ENCODE measurements around the gene INPP5K.

The INPP5K gene

GRCh38 chr17:1480747-1481465 is 35.5 kb downstream of the INPP5K start:
- Histone ChIP-seq H3K27me3 (ENCODE audit: control insufficient read depth, insufficient read depth, low read length) (no peaks in the 10 kb centered on the region), H3K4me1 (ENCODE audit: control insufficient read depth, insufficient read depth, low read length) (peaks cover 3% of the 10 kb centered on the region; the same call in 1 of the 2 replicates), H3K9me3 (ENCODE audit: control insufficient read depth, insufficient read depth, low read length) (no peaks in the 10 kb centered on the region), H3K4me3 (ENCODE audit: low read depth, low read length) (no peak overlapping the region), H3K36me3 (ENCODE audit: control insufficient read depth, insufficient read depth, low read length) (peaks cover 48% of the 10 kb centered on the region), H3K27ac (ENCODE audit: low read depth, low read length) (no peak overlapping the region), H3K9ac (ENCODE audit: low read depth, low read length) (no peak overlapping the region)

- no peak overlapping the region for H3K27ac ChIP-seq (ENCODE audit: low read depth, low read length)
- H3K27me3 ChIP-seq (ENCODE audit: control insufficient read depth, insufficient read depth, low read length): no peaks in the 10 kb centered on the region
- H3K9ac ChIP-seq (ENCODE audit: low read depth, low read length): no peak overlapping the region
- no peaks in the 10 kb centered on the region for H3K4me1 ChIP-seq (ENCODE audit: control insufficient read depth, insufficient read depth, low read length)
- H3K9me3 ChIP-seq (ENCODE audit: control insufficient read depth, insufficient read depth, low read length): no peaks in the 10 kb centered on the region
- peaks cover 55% of the 10 kb centered on the region for H3K36me3 ChIP-seq (ENCODE audit: control insufficient read depth, insufficient read depth, low read length)
- no peak overlapping the region for H3K4me3 ChIP-seq (ENCODE audit: low read depth, low read length)
Measured at GRCh38 chr17:1478418-1478817, 38.0 kb downstream of the INPP5K start.

- H3K36me3 ChIP-seq (ENCODE audit: control insufficient read depth, insufficient read depth, low read length): peaks cover 42% of the 10 kb centered on the region
- H3K27me3 ChIP-seq (ENCODE audit: control insufficient read depth, insufficient read depth, low read length): no peaks in the 10 kb centered on the region
- H3K9ac ChIP-seq (ENCODE audit: low read depth, low read length): no peak overlapping the region
- no peaks in the 10 kb centered on the region for H3K9me3 ChIP-seq (ENCODE audit: control insufficient read depth, insufficient read depth, low read length)
- H3K4me3 ChIP-seq (ENCODE audit: low read depth, low read length): no peak overlapping the region
- no peak overlapping the region for H3K27ac ChIP-seq (ENCODE audit: low read depth, low read length)
- no peaks in the 10 kb centered on the region; the same call in 1 of the 2 replicates for H3K4me1 ChIP-seq (ENCODE audit: control insufficient read depth, insufficient read depth, low read length)
Measured at GRCh38 chr17:1475321-1475854, 41.0 kb downstream of the INPP5K start.

GRCh38 chr17:1474402-1475189 is 41.8 kb downstream of the INPP5K start:
- H3K4me1 ChIP-seq (ENCODE audit: control insufficient read depth, insufficient read depth, low read length): no peaks in the 10 kb centered on the region; the same call in 1 of the 2 replicates
- H3K27ac ChIP-seq (ENCODE audit: low read depth, low read length): no peak overlapping the region
- no peaks in the 10 kb centered on the region for H3K27me3 ChIP-seq (ENCODE audit: control insufficient read depth, insufficient read depth, low read length)
- H3K36me3 ChIP-seq (ENCODE audit: control insufficient read depth, insufficient read depth, low read length): peaks cover 41% of the 10 kb centered on the region
- H3K9me3 ChIP-seq (ENCODE audit: control insufficient read depth, insufficient read depth, low read length): no peaks in the 10 kb centered on the region
- H3K4me3 ChIP-seq (ENCODE audit: low read depth, low read length): no peak overlapping the region
- no peak overlapping the region for H3K9ac ChIP-seq (ENCODE audit: low read depth, low read length)

- no peak overlapping the region for H3K4me3 ChIP-seq (ENCODE audit: low read depth, low read length)
- no peaks in the 10 kb centered on the region; the same call in 1 of the 2 replicates for H3K4me1 ChIP-seq (ENCODE audit: control insufficient read depth, insufficient read depth, low read length)
- H3K27me3 ChIP-seq (ENCODE audit: control insufficient read depth, insufficient read depth, low read length): no peaks in the 10 kb centered on the region
- H3K36me3 ChIP-seq (ENCODE audit: control insufficient read depth, insufficient read depth, low read length): peaks cover 40% of the 10 kb centered on the region
- H3K27ac ChIP-seq (ENCODE audit: low read depth, low read length): no peak overlapping the region
- no peak overlapping the region for H3K9ac ChIP-seq (ENCODE audit: low read depth, low read length)
- H3K9me3 ChIP-seq (ENCODE audit: control insufficient read depth, insufficient read depth, low read length): no peaks in the 10 kb centered on the region
Measured at GRCh38 chr17:1473841-1474240, 42.6 kb downstream of the INPP5K start.

- Histone ChIP-seq H3K36me3 (ENCODE audit: control insufficient read depth, insufficient read depth, low read length) (peaks cover 39% of the 10 kb centered on the region), H3K4me3 (ENCODE audit: low read depth, low read length) (no peak overlapping the region), H3K4me1 (ENCODE audit: control insufficient read depth, insufficient read depth, low read length) (no peaks in the 10 kb centered on the region; the same call in 1 of the 2 replicates), H3K27ac (ENCODE audit: low read depth, low read length) (no peak overlapping the region), H3K9ac (ENCODE audit: low read depth, low read length) (no peak overlapping the region), H3K9me3 (ENCODE audit: control insufficient read depth, insufficient read depth, low read length) (no peaks in the 10 kb centered on the region), H3K27me3 (ENCODE audit: control insufficient read depth, insufficient read depth, low read length) (no peaks in the 10 kb centered on the region)
Measured at GRCh38 chr17:1473170-1473569, 43.2 kb downstream of the INPP5K start.

GRCh38 chr17:1471911-1472821 is 44.2 kb downstream of the INPP5K start:
- peaks cover 36% of the 10 kb centered on the region for H3K36me3 ChIP-seq (ENCODE audit: control insufficient read depth, insufficient read depth, low read length)
- no peak overlapping the region for H3K27ac ChIP-seq (ENCODE audit: low read depth, low read length)
- H3K4me1 ChIP-seq (ENCODE audit: control insufficient read depth, insufficient read depth, low read length): no peaks in the 10 kb centered on the region; the same call in 1 of the 2 replicates
- H3K4me3 ChIP-seq (ENCODE audit: low read depth, low read length): no peak overlapping the region
- no peaks in the 10 kb centered on the region for H3K9me3 ChIP-seq (ENCODE audit: control insufficient read depth, insufficient read depth, low read length)
- H3K27me3 ChIP-seq (ENCODE audit: control insufficient read depth, insufficient read depth, low read length): no peaks in the 10 kb centered on the region
- no peak overlapping the region for H3K9ac ChIP-seq (ENCODE audit: low read depth, low read length)

GRCh38 chr17:1471490-1471889 is 44.9 kb downstream of the INPP5K start:
- no peak overlapping the region for H3K4me3 ChIP-seq (ENCODE audit: low read depth, low read length)
- H3K9me3 ChIP-seq (ENCODE audit: control insufficient read depth, insufficient read depth, low read length): no peaks in the 10 kb centered on the region
- H3K9ac ChIP-seq (ENCODE audit: low read depth, low read length): no peak overlapping the region
- no peak overlapping the region for H3K27ac ChIP-seq (ENCODE audit: low read depth, low read length)
- H3K36me3 ChIP-seq (ENCODE audit: control insufficient read depth, insufficient read depth, low read length): peaks cover 36% of the 10 kb centered on the region
- no peaks in the 10 kb centered on the region; the same call in 1 of the 2 replicates for H3K4me1 ChIP-seq (ENCODE audit: control insufficient read depth, insufficient read depth, low read length)
- no peaks in the 10 kb centered on the region for H3K27me3 ChIP-seq (ENCODE audit: control insufficient read depth, insufficient read depth, low read length)

- Histone ChIP-seq H3K27ac (ENCODE audit: low read depth, low read length) (no peak overlapping the region), H3K4me1 (ENCODE audit: control insufficient read depth, insufficient read depth, low read length) (no peaks in the 10 kb centered on the region; the same call in 1 of the 2 replicates), H3K36me3 (ENCODE audit: control insufficient read depth, insufficient read depth, low read length) (peaks cover 34% of the 10 kb centered on the region), H3K4me3 (ENCODE audit: low read depth, low read length) (no peak overlapping the region), H3K9ac (ENCODE audit: low read depth, low read length) (no peak overlapping the region), H3K9me3 (ENCODE audit: control insufficient read depth, insufficient read depth, low read length) (no peaks in the 10 kb centered on the region), H3K27me3 (ENCODE audit: control insufficient read depth, insufficient read depth, low read length) (no peaks in the 10 kb centered on the region)
Measured at GRCh38 chr17:1470755-1471462, 45.5 kb downstream of the INPP5K start.

Measured in HUES48 (cell line).